CD14-positive monocyte (primary cell): Measurements from ENCODE around the gene NR4A1. TPM values are rescaled to one million over a fixed set of nuclear protein-coding genes. Genes with fewer than 3 reads are reported as not detected.

Experiments used
- DNase-seq, 3 donors: peaks; one replicate each; pipeline ENCODE4 v3.0.0-alpha.2; 2011 to 2022
- H2AFZ ChIP-seq: 2 replicates; pipeline ENCODE4 v1.6.0; 2012; ENCODE audit warnings: mild to moderate bottlenecking, low read depth, low read length, inconsistent platforms; ENCODE audit not compliant: insufficient read depth, poor library complexity, severe bottlenecking
- H3K27ac ChIP-seq, 2 donors: 1 replicate in 1 of 2; 2 replicates in 1 of 2; pipeline ENCODE4 v1.5.1; 2012 to 2013; ENCODE audit warnings: low read length in 2 of 2, control low read depth in 1 of 2, inconsistent platforms in 1 of 2, low read depth in 1 of 2, mild to moderate bottlenecking in 1 of 2
- H3K27me3 ChIP-seq, 2 donors: one replicate each; pipeline versions ENCODE4 v1.6.0 to v1.6.1; 2011 to 2013; ENCODE audit warnings: low read length in 2 of 2; ENCODE audit not compliant: control insufficient read depth in 2 of 2, insufficient read depth in 2 of 2
- H3K36me3 ChIP-seq, 2 donors: replicated peaks in 1 of 2; 1 replicate in 1 of 2; 2 replicates in 1 of 2; pipeline versions ENCODE4 v1.5.1 to v1.6.1; 2012 to 2013; ENCODE audit warnings: low read length in 2 of 2, control low read depth in 1 of 2, inconsistent platforms in 1 of 2, mild to moderate bottlenecking in 1 of 2; ENCODE audit not compliant: insufficient read depth in 2 of 2, control insufficient read depth in 1 of 2
- H3K4me1 ChIP-seq, 2 donors: 1 replicate in 1 of 2; 2 replicates in 1 of 2; pipeline versions ENCODE4 v1.5.1 to v1.6.1; 2012 to 2013; ENCODE audit warnings: low read length in 2 of 2, control low read depth in 1 of 2, inconsistent platforms in 1 of 2, mild to moderate bottlenecking in 1 of 2, moderate library complexity in 1 of 2; ENCODE audit not compliant: insufficient read depth in 2 of 2, control insufficient read depth in 1 of 2
- H3K4me2 ChIP-seq: replicated peaks from 2 replicates; pipeline ENCODE3; 2012; ENCODE audit warnings: low read length, moderate library complexity, mild to moderate bottlenecking; ENCODE audit not compliant: poor library complexity, severe bottlenecking; ENCODE audit errors: extremely low read depth
- H3K4me3 ChIP-seq, 3 experiments: fragments of 200-600 bp in 1 of 3; sonication (generic) in 1 of 3; replicated peaks in 1 of 3; 1 replicate in 2 of 3; 2 replicates in 1 of 3; pipeline ENCODE4 v1.5.1; 2011 to 2013; ENCODE audit warnings: low read length in 3 of 3, mild to moderate bottlenecking in 3 of 3, control low read depth in 2 of 3, low read depth in 2 of 3, inconsistent platforms in 1 of 3, moderate library complexity in 1 of 3
- H3K79me2 ChIP-seq: 2 replicates; pipeline ENCODE4 v1.6.0; 2012; ENCODE audit warnings: mild to moderate bottlenecking, control low read depth, inconsistent platforms, low read length, moderate library complexity; ENCODE audit not compliant: insufficient read depth
- H3K9ac ChIP-seq: 2 replicates; pipeline ENCODE4 v1.6.0; 2017; ENCODE audit warnings: low read length, mild to moderate bottlenecking; ENCODE audit not compliant: insufficient read depth, poor library complexity, severe bottlenecking
- H3K9me3 ChIP-seq, 2 donors: replicated peaks in 1 of 2; 1 replicate in 1 of 2; 2 replicates in 1 of 2; pipeline versions ENCODE4 v1.5.1 to v1.6.1; 2012 to 2013; ENCODE audit warnings: low read length in 2 of 2, control low read depth in 1 of 2; ENCODE audit not compliant: control insufficient read depth in 1 of 2, insufficient read depth in 1 of 2
- H4K20me1 ChIP-seq: 2 replicates; pipeline ENCODE4 v1.6.0; 2012; ENCODE audit warnings: mild to moderate bottlenecking, low read length, control low read depth, moderate library complexity; ENCODE audit not compliant: insufficient read depth
- H3K27ac Mint-ChIP-seq, 7 donors: one replicate each; pipeline ENCODE4 v1.8.0; 2020; ENCODE audit warnings: mild to moderate bottlenecking in 7 of 7, mixed read lengths in 7 of 7, moderate library complexity in 6 of 7, inconsistent platforms in 2 of 7
- H3K27me3 Mint-ChIP-seq, 3 donors: one replicate each; pipeline ENCODE4 v1.8.0; 2021 to 2022; ENCODE audit warnings: low read depth in 3 of 3, mild to moderate bottlenecking in 3 of 3, mixed read lengths in 3 of 3, moderate library complexity in 3 of 3, inconsistent platforms in 1 of 3
- H3K36me3 Mint-ChIP-seq, 2 donors: one replicate each; pipeline ENCODE4 v1.8.0; 2020; ENCODE audit warnings: mixed read lengths in 2 of 2, inconsistent platforms in 1 of 2, mild to moderate bottlenecking in 1 of 2
- H3K4me1 Mint-ChIP-seq: one replicate; pipeline ENCODE4 v1.8.0; 2020; ENCODE audit warnings: mild to moderate bottlenecking, mixed read lengths
- H3K4me3 Mint-ChIP-seq, 2 donors: one replicate each; pipeline ENCODE4 v1.8.0; 2020; ENCODE audit warnings: mild to moderate bottlenecking in 2 of 2, mixed read lengths in 2 of 2, moderate library complexity in 1 of 2
- H3K9me3 Mint-ChIP-seq, 7 donors: one replicate each; pipeline ENCODE4 v1.8.0; 2020 to 2022; ENCODE audit warnings: mixed read lengths in 7 of 7, mild to moderate bottlenecking in 6 of 7, moderate library complexity in 6 of 7, inconsistent platforms in 2 of 7
- WGBS: methylation state at CpG from one replicate; pipeline ENCODE4 v1.1.5; 2013; ENCODE audit warnings: missing lambda C conversion rate; ENCODE audit not compliant: insufficient coverage; 5-methylcytosine and 5-hydroxymethylcytosine counted together
- intact Hi-C, 2 donors: fragments of 100-400 bp; cut with micrococcal nuclease; formaldehyde crosslinking; loops; one replicate each; pipeline versions ENCODE4 v1.15.0 to v1.15.1; 2023
- polyA plus RNA-seq, 3 donors: library from polyadenylated mRNA; depleted of rRNA in 1 of 3; unstranded in 2 of 3; stranded (reverse) in 1 of 3; fragments of 300-500 nt in 2 of 3; fragments of >200 nt in 1 of 3; fragmentation: Illumina TruSeq in 2 of 3; gene quantifications; 1 replicate in 2 of 3; 2 replicates in 1 of 3; pipeline ENCODE4 v1.2.3, GENCODE V29; 2012 to 2021
- TF ChIP-seq, protein P1 (sequence below): fragments of 200-600 bp; IDR thresholded peaks from one replicate; pipeline ENCODE4 v1.8.0; 2022; ENCODE audit warnings: antibody characterized with exemption, mild to moderate bottlenecking

NR4A1 gene
- polyA plus RNA-seq, 3 donors, result 10.1 to 1,297 (median 41.4) TPM

DNA sequence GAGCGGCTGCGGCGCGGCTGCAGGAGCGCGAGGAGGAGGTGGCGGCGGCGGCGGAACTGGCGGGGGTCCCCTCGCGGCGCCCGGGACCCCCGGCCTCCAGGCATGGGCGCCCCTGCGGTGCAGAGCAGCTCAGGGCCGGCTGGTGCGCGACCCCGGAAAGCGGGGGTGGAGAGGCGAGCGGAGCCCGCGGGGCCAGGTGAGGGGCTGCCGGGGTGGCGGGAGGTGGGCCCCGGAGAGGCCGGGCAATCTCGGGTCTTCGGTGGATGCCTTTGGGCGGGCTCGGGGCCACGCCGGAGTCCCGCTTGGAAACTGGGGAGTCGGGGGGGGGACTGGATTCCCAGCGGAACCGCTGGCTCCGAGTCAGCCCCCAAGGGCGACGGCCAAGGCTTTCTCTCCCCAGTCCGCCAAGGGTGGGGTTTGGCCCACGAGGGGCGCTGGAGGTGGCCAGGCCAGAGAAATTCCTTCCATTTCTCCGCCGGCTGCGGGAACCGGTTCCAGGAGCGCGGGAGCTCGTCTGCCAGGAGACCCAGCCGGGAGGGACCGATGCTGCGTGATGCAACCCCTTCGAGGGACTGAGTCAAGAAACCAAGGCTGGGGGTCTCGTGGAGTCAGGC lies 13.9 kb upstream of the NR4A1 start:
- H3K27me3 Mint-ChIP-seq, result peaks cover 39 to 43% (median 40%) of the 10 kb centered on the region in 3 donors
- Histone ChIP-seq H3K4me3 (peak overlapping the region; percentile 57 to 73 (median 60)), H3K4me2 (peak overlapping the region; percentile 81), H3K79me2 (no peaks in the 10 kb centered on the region), H3K27ac (peak overlapping the region in 1 of 2 donors; percentile 38), H3K4me1 (peaks cover 39 to 58% of the 10 kb centered on the region in 2 donors), H3K9me3 (no peaks in the 10 kb centered on the region), H4K20me1 (no peaks in the 10 kb centered on the region), H3K9ac (peak overlapping the region; percentile 67), H3K36me3 (no peaks in the 10 kb centered on the region), H3K27me3 (peaks cover 8 to 28% of the 10 kb centered on the region in 2 donors), H2AFZ (peak overlapping the region; percentile 40)
- H3K36me3 Mint-ChIP-seq, result peaks cover 10 to 13% of the 10 kb centered on the region in 2 donors
- peaks cover 59% of the 10 kb centered on the region for H3K4me1 Mint-ChIP-seq
- TF ChIP-seq, protein P1, sequence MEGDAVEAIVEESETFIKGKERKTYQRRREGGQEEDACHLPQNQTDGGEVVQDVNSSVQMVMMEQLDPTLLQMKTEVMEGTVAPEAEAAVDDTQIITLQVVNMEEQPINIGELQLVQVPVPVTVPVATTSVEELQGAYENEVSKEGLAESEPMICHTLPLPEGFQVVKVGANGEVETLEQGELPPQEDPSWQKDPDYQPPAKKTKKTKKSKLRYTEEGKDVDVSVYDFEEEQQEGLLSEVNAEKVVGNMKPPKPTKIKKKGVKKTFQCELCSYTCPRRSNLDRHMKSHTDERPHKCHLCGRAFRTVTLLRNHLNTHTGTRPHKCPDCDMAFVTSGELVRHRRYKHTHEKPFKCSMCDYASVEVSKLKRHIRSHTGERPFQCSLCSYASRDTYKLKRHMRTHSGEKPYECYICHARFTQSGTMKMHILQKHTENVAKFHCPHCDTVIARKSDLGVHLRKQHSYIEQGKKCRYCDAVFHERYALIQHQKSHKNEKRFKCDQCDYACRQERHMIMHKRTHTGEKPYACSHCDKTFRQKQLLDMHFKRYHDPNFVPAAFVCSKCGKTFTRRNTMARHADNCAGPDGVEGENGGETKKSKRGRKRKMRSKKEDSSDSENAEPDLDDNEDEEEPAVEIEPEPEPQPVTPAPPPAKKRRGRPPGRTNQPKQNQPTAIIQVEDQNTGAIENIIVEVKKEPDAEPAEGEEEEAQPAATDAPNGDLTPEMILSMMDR, result no peak
- peak overlapping the region in 6 of 7 donors; percentile 85 to 94 (median 88) for H3K27ac Mint-ChIP-seq
- peak in 2 of 3 donors; percentile 19 to 54 for DNase-seq
- intact Hi-C loops, result loop anchor here in 1 of 2 donors (2.0 kb wide), 1 partner anchor 13 kb away; the partner anchor contains the start of gene NR4A1
- H3K9me3 Mint-ChIP-seq, result peaks cover 0 to 3% (median 0%) of the 10 kb centered on the region in 7 donors
- WGBS, result under 1% methylated on average over 57 of the region's 59 CpGs
- peak overlapping the region; percentile 91 for H3K4me3 Mint-ChIP-seq

DNA sequence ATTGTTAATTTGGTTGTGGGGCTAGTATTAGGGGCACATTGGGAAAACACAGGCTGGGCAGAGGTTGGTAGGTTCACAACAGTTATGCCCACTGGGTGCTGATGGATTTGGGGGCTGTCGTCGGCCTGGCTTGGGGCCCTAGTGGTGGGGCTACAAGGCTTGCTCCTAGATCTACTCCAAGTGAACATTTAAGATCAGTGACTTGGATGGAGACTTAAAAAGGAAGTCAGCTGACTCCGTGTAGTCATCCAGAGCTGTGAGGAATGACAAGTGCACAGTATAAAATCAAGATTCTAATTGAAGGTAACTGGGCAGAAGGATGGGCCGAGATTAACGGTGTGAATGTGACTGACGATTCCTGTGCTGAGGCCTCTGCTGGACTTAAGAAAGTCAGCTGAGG lies 12.8 kb upstream of the NR4A1 start:
- H3K36me3 Mint-ChIP-seq, result peaks cover 10 to 13% of the 10 kb centered on the region in 2 donors
- peak overlapping the region; percentile 91 for H3K4me3 Mint-ChIP-seq
- WGBS, result 73% methylated on average over 4 of the region's 6 CpGs
- H3K9me3 Mint-ChIP-seq, result peaks cover 0 to 3% (median 0%) of the 10 kb centered on the region in 7 donors
- no peak overlapping the region for H3K27ac ChIP-seq
- H3K27me3 ChIP-seq, result peaks cover 8 to 28% of the 10 kb centered on the region in 2 donors
- no peaks in the 10 kb centered on the region for H3K9me3 ChIP-seq
- peaks cover 54% of the 10 kb centered on the region for H3K4me1 Mint-ChIP-seq
- H3K79me2 ChIP-seq, result no peaks in the 10 kb centered on the region
- peak overlapping the region; percentile 8 for H3K4me2 ChIP-seq
- H3K4me3 ChIP-seq, result peak overlapping the region in 1 of 3 experiments; percentile 73
- H2AFZ ChIP-seq, result no peak overlapping the region
- H3K27me3 Mint-ChIP-seq, result peaks cover 39 to 47% (median 43%) of the 10 kb centered on the region in 3 donors
- DNase-seq, result peak in 2 of 3 donors; percentile 33 to 56
- H3K27ac Mint-ChIP-seq, result peak overlapping the region; percentile 76 to 94 (median 86)
- peaks cover 31 to 50% of the 10 kb centered on the region in 2 donors for H3K4me1 ChIP-seq
- TF ChIP-seq, protein P1, result no peak
- no peak overlapping the region for H3K9ac ChIP-seq
- no peaks in the 10 kb centered on the region for H4K20me1 ChIP-seq
- intact Hi-C loops, result no loop called here
- no peaks in the 10 kb centered on the region for H3K36me3 ChIP-seq
